GM11168 (cell line): Measurements from ENCODE around the gene DHRS11.

Source experiments
- in situ Hi-C: fragments of 300-500 bp; cut with MboI; formaldehyde crosslinking; loops from one replicate; pipeline ENCODE4 v1.12.0; 2022; ENCODE audit warnings: low sequenced_read_pairs; ENCODE audit not compliant: unreplicated experiment

The DHRS11 gene

GRCh38 chr17:36591434-36592315, at the start of gene DHRS11:
TSS of gene DHRS11 (plus strand) at chr17:36591879. CDS start at chr17:36592010, 131 bp downstream.
- in situ Hi-C loops, result no loop called here

DNA sequence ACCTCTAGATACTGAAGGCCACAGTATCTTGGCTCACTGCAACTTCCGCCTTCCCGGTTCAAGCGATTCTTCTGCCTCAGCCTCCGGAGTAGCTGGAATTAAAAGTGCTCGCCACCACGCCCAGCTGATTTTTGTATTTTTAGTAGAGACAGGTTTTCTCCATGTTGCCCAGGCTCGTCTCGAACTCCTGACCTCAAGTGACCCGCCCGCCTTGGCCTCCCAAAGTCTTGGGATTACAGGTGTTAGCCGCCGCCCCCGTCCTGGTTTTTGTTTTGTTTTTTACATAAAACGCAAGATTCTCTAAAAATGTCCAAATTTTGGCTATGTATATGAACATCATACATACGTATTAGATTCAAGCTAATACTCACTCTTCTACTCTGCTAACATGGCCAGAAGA, 48.9 kb upstream of the DHRS11 start:
- in situ Hi-C loops, result no loop called here

- in situ Hi-C loops, result no loop called here
Observed at GRCh38 chr17:36544044-36544306, 47.7 kb upstream of the DHRS11 start.

DNA sequence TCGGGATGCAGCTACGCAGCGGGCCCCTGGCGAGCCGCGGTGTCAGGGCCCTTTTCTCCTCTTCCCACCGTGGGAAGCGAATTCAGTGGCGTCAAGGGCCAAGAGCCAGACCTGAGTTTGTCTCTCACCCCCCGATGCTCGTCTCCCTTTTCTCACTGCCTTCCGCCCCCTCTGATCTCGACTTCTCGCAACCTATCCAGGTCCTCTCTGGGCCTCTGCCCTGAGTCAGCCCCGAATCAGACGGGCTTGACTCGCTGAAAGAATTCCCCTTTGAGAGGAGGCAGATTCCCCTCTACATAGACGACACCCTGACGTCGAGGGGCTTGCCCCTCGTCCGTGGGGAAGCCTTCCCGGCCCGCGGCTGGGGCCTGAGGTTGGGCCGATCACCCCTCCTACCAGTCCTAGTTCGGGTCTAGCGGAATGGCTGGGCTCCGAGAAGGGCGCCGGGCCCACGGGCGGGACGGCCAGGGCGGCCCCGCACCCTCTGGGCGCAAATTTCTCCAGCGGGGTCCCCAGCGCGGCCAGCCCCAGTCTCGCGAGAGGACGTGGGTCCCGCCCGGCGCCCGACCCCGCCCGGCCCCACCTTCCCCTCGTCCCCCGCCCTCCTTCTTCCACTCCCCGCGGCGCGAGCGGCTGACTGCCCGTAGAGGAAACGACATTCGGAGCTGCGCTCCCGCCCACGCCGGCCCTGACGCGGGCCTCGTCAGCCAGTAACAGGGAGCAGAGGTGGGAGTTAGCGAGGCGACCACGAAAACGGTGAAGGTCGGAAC, 47.2 kb upstream of the DHRS11 start, which contains the start of gene GGNBP2:
Gene GGNBP2, plus strand, starts transcription at position 613 of the 770 bp plus-strand sequence. CDS start 806 bp downstream, outside the sequence.
- in situ Hi-C loops, result no loop called here

DNA sequence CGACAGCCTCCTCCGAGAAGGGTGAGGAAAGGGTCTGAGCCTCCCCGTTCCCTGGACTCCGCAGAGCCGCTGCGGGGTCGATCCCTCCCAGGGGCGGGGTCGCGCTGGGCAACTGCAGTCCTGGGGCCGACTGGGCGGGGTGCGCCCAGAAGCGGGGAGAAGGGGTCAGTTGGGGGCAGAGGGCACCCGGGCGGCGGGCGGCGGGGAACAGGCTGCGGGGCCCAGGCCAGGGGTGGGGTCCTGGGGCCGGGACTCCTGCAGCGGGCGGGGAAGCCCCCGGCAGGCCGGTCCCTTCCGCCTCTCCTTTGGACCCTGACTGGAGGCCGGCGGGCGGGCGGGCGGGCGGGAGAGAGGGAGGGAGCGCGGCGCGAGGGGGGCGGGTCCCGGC, 46.6 kb upstream of the DHRS11 start:
- in situ Hi-C loops, result no loop called here

- in situ Hi-C loops, result no loop called here
Observed at GRCh38 chr17:36545465-36546417, 45.9 kb upstream of the DHRS11 start.

GRCh38 chr17:36546418-36547093, 45.1 kb upstream of the DHRS11 start:
- in situ Hi-C loops, result no loop called here

GRCh38 chr17:36547776-36548175, 43.9 kb upstream of the DHRS11 start:
- in situ Hi-C loops, result no loop called here

- in situ Hi-C loops, result no loop called here
Observed at GRCh38 chr17:36550491-36551417, 40.9 kb upstream of the DHRS11 start.

DNA sequence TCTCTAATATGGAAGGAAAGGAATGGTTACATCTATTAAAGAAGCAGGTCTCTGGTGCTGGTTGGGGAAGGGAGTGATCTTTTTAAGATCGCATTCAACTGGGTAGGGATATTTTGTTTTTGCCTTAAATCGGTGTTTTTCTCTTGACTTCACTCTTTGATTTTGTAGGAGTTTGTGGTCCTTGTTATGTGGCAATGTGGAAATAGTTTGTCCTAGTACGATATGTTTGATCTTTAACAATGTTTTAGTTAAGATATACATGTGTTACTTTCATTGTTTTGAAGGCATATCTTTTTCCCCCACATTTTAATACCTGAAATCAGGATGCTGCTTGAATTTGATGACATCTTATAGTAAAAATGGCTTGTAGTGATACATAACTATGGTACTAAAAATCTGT, 38.2 kb upstream of the DHRS11 start:
- in situ Hi-C loops, result no loop called here

DNA sequence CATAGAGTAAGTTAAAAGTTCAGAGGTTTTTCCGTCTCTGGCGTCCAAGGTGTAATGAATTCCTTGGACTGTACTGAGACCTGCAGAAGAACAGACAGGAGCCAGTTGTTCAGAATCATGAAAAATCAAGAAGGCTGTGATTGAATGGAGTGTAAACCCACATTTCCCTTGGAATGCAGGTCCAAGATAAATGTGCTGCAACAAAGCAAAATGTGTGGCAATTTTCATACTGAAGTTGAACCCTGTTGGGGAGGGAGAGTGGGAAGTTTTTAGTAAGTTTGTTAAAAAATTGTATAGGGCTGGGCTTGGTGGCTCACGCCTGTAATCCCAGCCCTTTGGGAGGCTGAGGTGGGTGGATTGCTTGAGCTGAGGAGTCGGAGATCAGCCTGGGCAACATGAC, 25.6 kb upstream of the DHRS11 start:
- in situ Hi-C loops, result no loop called here

DNA sequence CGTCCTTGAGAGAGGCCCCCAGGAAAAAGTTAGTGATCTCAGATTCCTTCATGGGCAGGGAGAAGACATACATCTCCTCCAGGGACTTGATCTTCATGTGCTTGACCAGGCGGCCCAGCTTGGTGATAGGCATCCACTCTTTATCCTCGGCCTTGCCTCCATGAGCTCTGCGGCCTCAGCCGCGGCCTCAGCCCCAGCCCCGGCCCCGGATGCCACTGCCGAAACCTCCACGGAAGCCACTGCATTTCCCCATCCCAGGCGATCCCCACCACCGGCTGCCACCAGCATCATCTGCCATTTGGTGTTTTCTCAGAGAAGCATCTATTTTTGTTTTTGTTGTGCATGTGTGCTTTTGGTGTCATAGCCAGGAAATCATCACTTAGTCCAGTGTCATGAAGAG, 16.7 kb upstream of the DHRS11 start:
- in situ Hi-C loops, result no loop called here

DNA sequence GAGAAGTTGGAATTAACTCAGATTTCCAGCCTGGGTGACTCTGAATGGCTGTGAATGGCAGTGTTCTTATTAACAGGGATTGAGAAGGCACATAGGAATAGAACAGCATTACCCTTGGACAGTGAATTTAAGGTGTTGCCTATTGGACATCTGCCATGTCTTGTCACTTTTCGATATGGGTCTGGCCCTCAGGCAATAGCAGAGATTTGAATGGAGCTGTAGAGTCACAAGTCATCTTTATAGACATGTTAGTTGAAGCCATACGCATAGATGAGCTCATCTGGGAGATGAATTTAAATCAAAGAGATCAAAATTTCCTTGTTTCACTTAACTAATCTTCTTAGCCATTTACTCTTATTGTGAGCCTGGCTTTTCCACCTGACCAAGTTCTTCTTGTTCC, 14.9 kb upstream of the DHRS11 start:
- in situ Hi-C loops, result no loop called here

DNA sequence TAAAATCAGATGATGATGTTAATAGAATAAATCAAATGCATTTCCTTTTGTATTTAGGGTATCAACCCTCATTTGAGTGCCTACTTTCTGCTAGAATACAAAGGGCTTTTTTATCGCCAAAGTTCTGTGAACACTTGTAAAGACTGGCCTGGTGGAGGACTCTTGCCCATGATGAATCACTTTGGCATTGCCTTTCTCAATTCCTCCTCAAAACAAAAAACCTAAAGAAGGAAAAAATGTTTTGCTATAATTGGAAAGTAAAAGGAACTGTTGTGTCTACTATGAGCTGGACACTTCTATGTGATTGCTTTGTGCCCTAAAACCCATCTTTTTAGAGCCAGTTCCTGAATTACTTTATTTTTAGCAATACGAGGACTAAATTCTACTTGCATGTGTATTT, 13.0 kb upstream of the DHRS11 start:
- in situ Hi-C loops, result no loop called here

GRCh38 chr17:36583787-36584186, 7.9 kb upstream of the DHRS11 start:
- in situ Hi-C loops, result no loop called here

- in situ Hi-C loops, result no loop called here
Observed at GRCh38 chr17:36586138-36586537, 5.5 kb upstream of the DHRS11 start.

GRCh38 chr17:36590082-36590481, 1.6 kb upstream of the DHRS11 start:
- in situ Hi-C loops, result no loop called here

DNA sequence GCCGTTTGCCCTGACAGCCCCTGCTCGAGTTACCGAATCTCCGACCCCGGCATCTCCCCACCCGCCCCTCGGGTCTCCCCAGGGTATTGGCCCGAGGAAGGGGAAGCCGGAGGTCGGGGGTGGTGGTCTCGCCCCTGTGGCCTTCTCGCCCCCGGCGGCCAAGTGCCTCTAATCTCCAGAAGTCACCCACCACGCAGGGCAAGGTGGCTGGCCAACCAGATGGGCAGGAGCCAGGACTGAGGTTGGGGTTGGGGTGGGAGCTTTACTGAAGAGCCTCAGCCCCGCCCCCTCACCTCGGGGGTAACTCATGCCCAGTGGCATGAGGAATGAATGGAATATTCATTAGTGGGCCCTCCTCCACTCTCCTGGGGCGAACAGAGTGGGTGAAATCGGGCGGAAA, 637 bp downstream of the DHRS11 start:
- in situ Hi-C loops, result no loop called here
